GM12874 (cell line): Measurements from ENCODE around the gene HRG.

Experiments used
- CTCF ChIP-seq: IDR thresholded peaks from 2 replicates; pipeline ENCODE4 v1.5.1; 2011; ENCODE audit warnings: low read depth, mild to moderate bottlenecking, control low read depth, low read length, moderate library complexity; ENCODE audit not compliant: insufficient read depth

Gene HRG

GRCh38 chr3:186683979-186684378 lies 18.2 kb downstream of the HRG start:
- TF ChIP-seq CTCF: no peak

GRCh38 chr3:186687120-186687651 lies 21.4 kb downstream of the HRG start:
- TF ChIP-seq CTCF: no peak

- TF ChIP-seq CTCF: no peak
These were observed 25.9 kb downstream of the HRG start for GRCh38 chr3:186691676-186692075.

GRCh38 chr3:186693843-186694242 lies 28.0 kb downstream of the HRG start:
- no peak for TF ChIP-seq CTCF

- TF ChIP-seq CTCF: no peak
These were observed 28.6 kb downstream of the HRG start for GRCh38 chr3:186694288-186695032.

GRCh38 chr3:186696522-186696921 lies 30.7 kb downstream of the HRG start:
- no peak for TF ChIP-seq CTCF

- no peak for TF ChIP-seq CTCF
These were observed 31.7 kb downstream of the HRG start for GRCh38 chr3:186697510-186697909.
